Psoas muscle (tissue), 8 donors: ENCODE data around the gene NOP16. TPM values are rescaled to one million over a fixed set of nuclear protein-coding genes. Genes with fewer than 3 reads are reported as not detected.

Experiments
- ATAC-seq, 4 donors: fragments of 200-7000 bp; cut with Tn5 transposase; one replicate each; pipeline ENCODE4 v1.9.1; 2020; ENCODE audit warnings: moderate library complexity in 3 of 4, mild to moderate bottlenecking in 2 of 4
- DNase-seq, 2 donors: peaks; one replicate each; pipeline ENCODE4 v3.0.0-alpha.2; 2020
- H3K27ac ChIP-seq: fragments of 200-600 bp; one replicate; pipeline ENCODE4 v1.8.0; 2022
- H3K27me3 ChIP-seq, 3 donors: fragments of 200-600 bp in 1 of 3; one replicate each; pipeline versions ENCODE4 v1.6.1 to v1.8.0; 2013 to 2022; ENCODE audit warnings: low read length in 2 of 3, mild to moderate bottlenecking in 2 of 3, moderate library complexity in 1 of 3; ENCODE audit not compliant: insufficient read depth in 3 of 3
- H3K36me3 ChIP-seq, 2 donors: fragments of 200-600 bp in 1 of 2; one replicate each; pipeline versions ENCODE4 v1.6.1 to v1.8.0; 2013 to 2022; ENCODE audit warnings: low read depth in 1 of 2, mild to moderate bottlenecking in 1 of 2, moderate library complexity in 1 of 2; ENCODE audit not compliant: insufficient read depth in 1 of 2
- H3K4me1 ChIP-seq: fragments of 200-600 bp; one replicate; pipeline ENCODE4 v1.8.0; 2022
- H3K4me3 ChIP-seq: fragments of 200-600 bp; one replicate; pipeline ENCODE4 v1.8.0; 2022; ENCODE audit warnings: mild to moderate bottlenecking
- H3K9me3 ChIP-seq: fragments of 200-600 bp; one replicate; pipeline ENCODE4 v1.8.0; 2022
- WGBS, 3 donors: extraction: QIAGEN DNeasy Blood & Tissue Kit; methylation state at CpG; one replicate each; pipeline versions ENCODE4 v1.1.6 to v1.1.7; 2013; 5-methylcytosine and 5-hydroxymethylcytosine counted together
- intact Hi-C, 2 donors: fragments of 100-400 bp; cut with DNase I; formaldehyde crosslinking; loops; one replicate each; pipeline versions ENCODE4 v1.11.0 to v1.14.2; 2022
- polyA plus RNA-seq, 3 donors: library from polyadenylated mRNA; stranded (reverse); fragments of 200-250 nt; gene quantifications; one replicate each; pipeline ENCODE4 v1.2.3, GENCODE V29; 2013
- total RNA-seq, 4 donors: library from RNA; stranded (reverse); fragmentation: NEBNext Ultra II Directional in 2 of 4; extraction: Animal tissue kit (Norgen Biotek cat#: 25700) in 2 of 4; gene quantifications; one replicate each; pipeline versions ENCODE4 v1.2.1 to v1.2.4, GENCODE V29; 2021 to 2023
- TF ChIP-seq, protein P1 (sequence below): fragments of 200-600 bp; IDR thresholded peaks from one replicate; pipeline ENCODE4 v1.8.0; 2022; ENCODE audit warnings: antibody characterized with exemption
- donor health status: healthy with polysubstance abuse.
- donor health status: DM: no; HTN: no; CAD: no; lungs with moderate emphysema.
- donor health status: Bipolar disorder and iron deficiency.
- donor health status: healthy.
- donor health status: DM: yes; HTN: yes; CAD: no.
- donor health status: DM: no; HTN: no; CAD: no.
- donor health status: DM: no; HTN: no; CAD: no.
- donor health status: DM: yes; HTN: yes; CAD: no.

Gene NOP16
- total and polyA plus RNA-seq, 7 donors, result 35.6 to 206 (median 76.2) TPM

DNA sequence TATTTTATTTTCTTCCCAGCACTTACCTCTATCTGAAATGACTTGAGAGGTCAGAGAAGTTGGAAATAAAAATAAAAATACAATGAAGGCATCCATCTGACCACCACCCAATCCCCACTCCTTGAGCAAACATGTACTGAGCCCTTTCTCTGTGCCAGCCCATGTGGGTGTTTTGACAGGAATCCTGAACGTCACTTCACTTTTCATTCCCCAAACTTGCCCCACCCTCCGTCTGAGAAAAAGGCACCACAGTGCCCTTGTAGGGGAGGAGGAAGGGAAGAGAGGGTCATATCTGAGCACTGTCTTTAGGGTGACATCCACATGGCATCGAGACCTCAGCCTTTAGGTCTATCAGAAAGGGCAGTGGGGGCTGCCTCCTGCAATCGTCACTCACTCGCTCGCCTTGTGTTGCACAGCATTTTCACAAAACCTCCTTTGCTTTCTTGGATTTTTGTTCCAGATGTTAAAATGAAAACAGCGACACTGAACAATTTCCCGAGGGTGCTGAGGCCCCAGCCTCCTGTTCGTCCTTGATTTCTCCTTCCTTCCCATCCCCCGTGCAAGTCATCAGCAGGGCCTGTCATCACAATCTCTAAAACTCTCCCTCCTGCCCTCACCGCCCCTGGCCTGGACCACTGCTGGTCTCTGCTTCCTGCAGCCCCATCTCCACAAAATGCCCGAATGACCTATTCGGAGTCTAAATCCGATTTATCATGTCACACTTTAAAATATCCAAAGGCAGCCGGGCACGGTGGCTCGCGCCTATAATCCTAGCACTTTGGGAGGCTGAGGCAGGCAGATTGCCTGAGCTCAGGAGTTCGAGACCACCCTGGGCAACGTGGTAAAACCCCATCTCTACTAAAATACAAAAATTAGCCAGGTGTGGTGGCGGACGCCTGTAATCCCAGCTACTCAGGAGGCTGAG, 13.1 kb upstream of the NOP16 start:
- TF ChIP-seq, protein P1, sequence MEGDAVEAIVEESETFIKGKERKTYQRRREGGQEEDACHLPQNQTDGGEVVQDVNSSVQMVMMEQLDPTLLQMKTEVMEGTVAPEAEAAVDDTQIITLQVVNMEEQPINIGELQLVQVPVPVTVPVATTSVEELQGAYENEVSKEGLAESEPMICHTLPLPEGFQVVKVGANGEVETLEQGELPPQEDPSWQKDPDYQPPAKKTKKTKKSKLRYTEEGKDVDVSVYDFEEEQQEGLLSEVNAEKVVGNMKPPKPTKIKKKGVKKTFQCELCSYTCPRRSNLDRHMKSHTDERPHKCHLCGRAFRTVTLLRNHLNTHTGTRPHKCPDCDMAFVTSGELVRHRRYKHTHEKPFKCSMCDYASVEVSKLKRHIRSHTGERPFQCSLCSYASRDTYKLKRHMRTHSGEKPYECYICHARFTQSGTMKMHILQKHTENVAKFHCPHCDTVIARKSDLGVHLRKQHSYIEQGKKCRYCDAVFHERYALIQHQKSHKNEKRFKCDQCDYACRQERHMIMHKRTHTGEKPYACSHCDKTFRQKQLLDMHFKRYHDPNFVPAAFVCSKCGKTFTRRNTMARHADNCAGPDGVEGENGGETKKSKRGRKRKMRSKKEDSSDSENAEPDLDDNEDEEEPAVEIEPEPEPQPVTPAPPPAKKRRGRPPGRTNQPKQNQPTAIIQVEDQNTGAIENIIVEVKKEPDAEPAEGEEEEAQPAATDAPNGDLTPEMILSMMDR, result no peak
- 78 to 86% (median 81%) methylated on average over 22 of the region's 22 CpGs for WGBS, 3 donors
- no peak for ATAC-seq

DNA sequence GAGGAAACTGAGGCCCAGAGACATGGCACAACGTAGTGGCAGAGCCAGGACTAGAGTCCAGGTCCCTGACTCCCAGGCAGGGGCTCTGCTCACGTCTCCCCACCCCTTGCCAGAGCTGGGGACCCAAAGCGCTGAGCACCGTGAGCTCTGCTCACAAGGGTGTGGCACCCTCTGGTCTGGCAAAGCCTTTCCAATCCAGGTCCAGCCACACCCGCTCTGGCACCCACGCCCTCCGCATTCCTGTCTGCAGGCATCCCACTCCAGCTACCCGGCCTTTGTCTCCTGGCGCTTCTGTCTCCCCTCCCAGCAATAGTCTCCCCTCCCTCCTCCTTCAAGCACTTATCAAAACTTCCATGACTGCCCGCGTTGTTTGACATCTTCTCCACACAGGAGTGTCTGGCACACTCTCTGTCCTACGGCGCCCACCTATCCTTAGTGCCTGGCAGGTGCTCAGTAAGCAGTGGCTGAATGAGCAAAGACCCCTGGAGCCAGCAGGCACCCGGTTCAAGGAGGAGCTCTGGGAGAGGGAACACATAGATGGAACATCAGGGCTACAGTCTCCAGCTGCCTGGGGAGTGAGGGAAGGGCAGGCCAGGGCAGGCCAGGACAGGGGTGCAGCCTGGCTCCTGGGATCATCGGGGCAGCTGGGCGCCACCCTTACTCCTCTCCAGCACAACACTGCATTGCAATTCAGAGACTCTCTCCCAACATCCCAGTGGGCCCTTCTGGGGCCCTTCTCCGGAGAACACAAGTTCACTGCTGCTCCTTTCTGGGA, 12.2 kb upstream of the NOP16 start:
- 70 to 85% (median 77%) methylated on average over 17 of the region's 17 CpGs for WGBS, 3 donors
- peaks cover 4 to 76% of the 10 kb centered on the region in 2 donors for H3K36me3 ChIP-seq
- TF ChIP-seq, protein P1, result no peak
- no peaks in the 10 kb centered on the region for H3K9me3 ChIP-seq
- H3K27me3 ChIP-seq, result no peaks in the 10 kb centered on the region
- H3K4me1 ChIP-seq, result no peaks in the 10 kb centered on the region
- intact Hi-C loops, result no loop called here
- DNase-seq (no peak), ATAC-seq (no peak)
- no peak overlapping the region for H3K4me3 ChIP-seq
- no peak overlapping the region for H3K27ac ChIP-seq

More for the DNA sequence above, 13.1 kb upstream of the NOP16 start:
- Histone ChIP-seq H3K9me3 (no peaks in the 10 kb centered on the region), H3K36me3 (peaks cover 4 to 76% of the 10 kb centered on the region in 2 donors), H3K4me3 (no peak overlapping the region), H3K27me3 (no peaks in the 10 kb centered on the region), H3K27ac (no peak overlapping the region), H3K4me1 (no peaks in the 10 kb centered on the region)
- intact Hi-C loops, result no loop called here
- DNase-seq, result no peak

DNA sequence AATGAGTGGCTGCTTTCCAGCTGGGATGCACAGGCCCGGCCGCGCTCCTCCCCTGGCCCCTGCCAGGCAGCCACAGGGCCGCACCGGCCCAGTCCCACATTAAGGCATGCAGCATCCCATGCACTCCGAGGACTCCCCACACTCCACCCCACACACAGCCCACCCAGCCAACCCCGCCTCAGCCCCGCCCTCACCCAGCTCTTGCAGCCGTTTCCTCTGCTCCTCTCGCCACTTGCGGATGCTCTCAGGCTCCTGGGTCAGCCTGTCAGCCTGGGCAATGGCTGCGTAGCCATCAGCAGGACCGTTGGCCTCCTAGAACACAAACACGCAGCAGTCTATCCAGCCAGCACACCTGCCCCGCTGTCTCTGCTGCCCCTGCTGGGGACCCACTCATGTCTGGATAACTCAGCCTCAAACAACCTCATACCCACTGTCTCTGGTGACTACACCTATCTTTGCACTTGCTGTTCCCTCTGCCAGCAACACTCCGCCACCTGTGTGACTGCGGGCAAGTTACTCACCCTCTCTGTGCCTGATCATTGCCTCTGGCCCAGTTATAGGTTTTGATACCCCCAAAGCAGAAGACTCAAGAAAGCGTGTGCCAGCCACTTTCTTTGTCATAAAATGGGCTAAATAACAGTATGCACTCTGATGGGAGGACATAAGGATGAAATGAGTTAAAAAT, 9.5 kb upstream of the NOP16 start:
- ATAC-seq (no peak), DNase-seq (no peak)
- H3K27me3 ChIP-seq, result no peaks in the 10 kb centered on the region
- TF ChIP-seq, protein P1, result no peak
- no peaks in the 10 kb centered on the region for H3K4me1 ChIP-seq
- no peaks in the 10 kb centered on the region for H3K9me3 ChIP-seq
- no peak overlapping the region for H3K4me3 ChIP-seq
- no peak overlapping the region for H3K27ac ChIP-seq
- H3K36me3 ChIP-seq, result peaks cover 4 to 73% of the 10 kb centered on the region in 2 donors
- intact Hi-C loops, result no loop called here
- WGBS, 3 donors, result 87 to 91% (median 89%) methylated on average over 18 of the region's 18 CpGs

DNA sequence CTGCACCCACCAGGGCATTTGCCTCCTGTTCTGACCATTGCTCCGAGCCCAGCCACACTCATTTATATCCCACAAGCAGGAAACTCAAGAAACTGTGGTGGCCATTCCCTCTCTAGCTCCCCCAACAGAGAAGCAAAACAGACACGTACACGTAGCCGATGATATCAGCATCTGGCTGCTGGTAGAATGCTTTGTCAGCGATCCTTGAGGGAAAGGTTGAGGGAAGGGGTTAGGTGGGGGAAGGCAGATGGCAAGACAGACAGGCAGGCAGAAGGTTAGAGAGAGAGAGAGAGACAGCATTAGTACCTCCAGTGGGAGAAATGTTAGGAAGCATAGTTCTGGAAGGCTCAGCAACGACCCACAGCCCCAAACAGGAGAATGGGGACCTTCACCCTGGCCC, 7.9 kb upstream of the NOP16 start:
- no peak overlapping the region for H3K27ac ChIP-seq
- H3K27me3 ChIP-seq, result no peaks in the 10 kb centered on the region
- 40 to 53% (median 42%) methylated on average over 6 of the region's 6 CpGs for WGBS, 3 donors
- intact Hi-C loops, result no loop called here
- no peaks in the 10 kb centered on the region for H3K9me3 ChIP-seq
- TF ChIP-seq, protein P1, result no peak
- peaks cover 4 to 81% of the 10 kb centered on the region in 2 donors for H3K36me3 ChIP-seq
- H3K4me3 ChIP-seq, result no peak overlapping the region
- DNase-seq (no peak), ATAC-seq (peak in 2 of 4 donors; percentile 21 to 29)
- no peaks in the 10 kb centered on the region for H3K4me1 ChIP-seq
